Right lobe of liver (tissue), 4 donors: Measurements from ENCODE around the gene MRC2.

Experiments
- POLR2A ChIP-seq: fragments of 450-650 bp; IDR thresholded peaks from one replicate; pipeline ENCODE4 v1.6.1; 2017; ENCODE audit warnings: antibody characterized with exemption, mild to moderate bottlenecking
- TF ChIP-seq, protein P1 (sequence below), 4 donors: fragments of 200-600 bp in 3 of 4; fragments of 450-650 bp in 1 of 4; IDR thresholded peaks; one replicate each; pipeline versions ENCODE4 v1.5.1 to v1.8.0; 2016 to 2022; ENCODE audit warnings: antibody characterized with exemption in 4 of 4, mild to moderate bottlenecking in 2 of 4
- donor health status: DM: no; HTN: no; CAD: no.
- donor health status: DM: no; HTN: no; CAD: no.
- donor health status: DM: no; HTN: yes; CAD: no.

GRCh38 chr17:62714016-62714777 lies 86.7 kb downstream of the MRC2 start:
- TF ChIP-seq, protein P1, sequence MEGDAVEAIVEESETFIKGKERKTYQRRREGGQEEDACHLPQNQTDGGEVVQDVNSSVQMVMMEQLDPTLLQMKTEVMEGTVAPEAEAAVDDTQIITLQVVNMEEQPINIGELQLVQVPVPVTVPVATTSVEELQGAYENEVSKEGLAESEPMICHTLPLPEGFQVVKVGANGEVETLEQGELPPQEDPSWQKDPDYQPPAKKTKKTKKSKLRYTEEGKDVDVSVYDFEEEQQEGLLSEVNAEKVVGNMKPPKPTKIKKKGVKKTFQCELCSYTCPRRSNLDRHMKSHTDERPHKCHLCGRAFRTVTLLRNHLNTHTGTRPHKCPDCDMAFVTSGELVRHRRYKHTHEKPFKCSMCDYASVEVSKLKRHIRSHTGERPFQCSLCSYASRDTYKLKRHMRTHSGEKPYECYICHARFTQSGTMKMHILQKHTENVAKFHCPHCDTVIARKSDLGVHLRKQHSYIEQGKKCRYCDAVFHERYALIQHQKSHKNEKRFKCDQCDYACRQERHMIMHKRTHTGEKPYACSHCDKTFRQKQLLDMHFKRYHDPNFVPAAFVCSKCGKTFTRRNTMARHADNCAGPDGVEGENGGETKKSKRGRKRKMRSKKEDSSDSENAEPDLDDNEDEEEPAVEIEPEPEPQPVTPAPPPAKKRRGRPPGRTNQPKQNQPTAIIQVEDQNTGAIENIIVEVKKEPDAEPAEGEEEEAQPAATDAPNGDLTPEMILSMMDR (IDR thresholded peaks at IDR 0.05): no peak
- no peak for TF ChIP-seq POLR2A
